HG02973 (cell line): ENCODE results near the gene SCNN1B.
"Not testable (repeated sequence)": the region's sequence is repeated elsewhere in the genome, so short reads cannot be mapped to it uniquely, and the experiment has no call there.

Source experiments
- ATAC-seq: cut with Tn5 transposase; IDR thresholded peaks from one replicate; pipeline ENCODE4 v1.9.1; 2021; ENCODE audit warnings: moderate library complexity; ENCODE audit not compliant: unreplicated experiment

The SCNN1B gene

GRCh38 chr16:23348579-23349469 is 46.7 kb downstream of the SCNN1B start:
- no peak for ATAC-seq

- ATAC-seq, result no peak
Measured at GRCh38 chr16:23351360-23351759, 49.3 kb downstream of the SCNN1B start.

- no peak for ATAC-seq
Measured at GRCh38 chr16:23353440-23353839, 51.3 kb downstream of the SCNN1B start.

GRCh38 chr16:23354246-23354645 is 52.1 kb downstream of the SCNN1B start:
- no peak for ATAC-seq

GRCh38 chr16:23355106-23355670 is 53.1 kb downstream of the SCNN1B start:
- no peak for ATAC-seq

GRCh38 chr16:23356941-23357340 is 54.8 kb downstream of the SCNN1B start:
- ATAC-seq, result no peak

DNA sequence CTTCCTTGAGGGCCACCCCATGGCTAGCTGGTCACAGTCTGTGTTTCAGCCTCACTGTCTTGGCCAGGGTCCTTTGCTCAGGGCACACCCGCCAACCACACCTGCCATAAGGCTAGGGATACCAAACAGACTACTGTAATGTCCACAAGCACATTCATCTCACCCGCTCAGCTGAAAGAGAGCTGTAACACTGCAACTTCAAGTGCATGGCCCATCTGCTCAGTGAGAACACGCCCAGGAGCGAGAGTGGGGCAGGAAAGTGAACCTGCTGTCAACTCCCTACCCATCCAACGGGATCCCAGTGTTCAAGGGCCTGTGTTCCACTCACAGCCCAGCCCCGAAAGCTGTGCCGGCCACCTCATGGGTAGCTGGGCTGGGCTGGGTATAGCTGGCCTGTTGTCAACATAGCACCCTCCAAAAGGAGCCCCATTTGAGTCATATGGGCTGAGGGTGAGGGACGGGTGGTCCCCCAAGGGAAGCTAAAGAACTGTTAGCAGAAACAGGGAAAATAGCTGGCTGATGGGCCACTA is 55.7 kb downstream of the SCNN1B start:
- ATAC-seq, result no peak

GRCh38 chr16:23359092-23359760 is 57.1 kb downstream of the SCNN1B start:
- no peak for ATAC-seq

GRCh38 chr16:23362460-23363317 is 60.6 kb downstream of the SCNN1B start:
- ATAC-seq, result no peak

- ATAC-seq, result no peak
Measured at GRCh38 chr16:23365602-23366240, 63.6 kb downstream of the SCNN1B start.

DNA sequence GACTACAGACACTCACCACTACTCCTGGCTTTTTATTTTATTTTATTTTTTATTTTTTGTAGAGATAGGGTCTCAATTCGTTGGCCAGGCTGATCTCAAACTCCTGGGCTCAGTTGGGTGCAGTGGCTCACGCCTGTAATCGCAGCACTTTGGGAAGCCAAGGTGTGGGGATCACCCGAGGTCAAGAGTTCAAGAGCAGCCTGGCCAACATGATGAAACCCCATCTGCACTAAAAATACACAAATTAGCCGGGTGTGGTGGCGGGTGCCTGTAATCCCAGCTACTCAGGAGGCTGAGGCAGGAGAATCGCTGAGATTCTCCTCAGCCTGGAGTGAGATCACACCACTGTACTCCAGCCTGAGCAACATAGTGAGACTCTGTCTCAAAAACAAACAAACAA is 64.2 kb downstream of the SCNN1B start:
- not testable (repeated sequence) for ATAC-seq

- ATAC-seq, result no peak
Measured at GRCh38 chr16:23367564-23367963, 65.5 kb downstream of the SCNN1B start.

- no peak for ATAC-seq
Measured at GRCh38 chr16:23367988-23368387, 65.9 kb downstream of the SCNN1B start.

DNA sequence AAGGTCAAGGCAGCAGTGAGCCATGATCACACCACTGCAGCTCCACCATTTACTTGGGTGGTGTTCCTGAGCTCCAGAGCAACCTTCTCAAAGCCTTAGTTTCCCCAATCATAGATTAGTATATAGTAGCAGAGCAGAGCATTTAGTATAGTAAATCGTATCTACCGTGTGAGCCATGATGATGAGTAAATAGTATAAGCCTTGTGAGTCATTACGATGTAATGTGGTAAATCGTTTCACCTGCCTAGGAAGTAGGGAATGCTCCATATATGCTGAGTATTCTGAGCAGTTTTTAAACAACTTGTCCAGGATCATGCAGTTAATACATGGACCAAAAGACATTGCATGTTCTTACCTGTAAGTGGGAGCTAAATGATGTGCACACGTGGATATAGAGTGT is 66.4 kb downstream of the SCNN1B start:
- no peak for ATAC-seq

DNA sequence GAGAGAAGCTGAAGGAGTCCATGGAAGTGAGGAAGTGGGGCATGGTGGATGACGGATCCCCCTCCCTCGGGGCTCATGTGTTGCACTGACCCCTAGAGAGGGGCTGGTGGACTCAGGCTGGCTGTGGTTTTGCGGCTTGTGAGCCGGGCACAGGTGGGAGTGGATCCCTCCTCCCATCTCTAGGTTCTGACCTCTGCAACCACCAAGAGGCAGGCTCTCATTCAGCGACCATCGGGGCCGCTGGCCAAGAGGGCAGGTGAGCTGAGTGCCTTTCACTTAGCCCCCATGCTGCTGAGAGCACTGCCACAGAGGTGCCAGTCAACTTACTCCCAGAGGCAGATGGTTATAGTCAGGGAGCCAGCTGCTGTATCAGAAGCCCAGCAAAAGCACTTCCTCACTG is 67.3 kb downstream of the SCNN1B start:
- no peak for ATAC-seq

- no peak for ATAC-seq
Measured at GRCh38 chr16:23371368-23371767, 69.3 kb downstream of the SCNN1B start.

GRCh38 chr16:23373436-23374219 is 71.5 kb downstream of the SCNN1B start:
- no peak for ATAC-seq

DNA sequence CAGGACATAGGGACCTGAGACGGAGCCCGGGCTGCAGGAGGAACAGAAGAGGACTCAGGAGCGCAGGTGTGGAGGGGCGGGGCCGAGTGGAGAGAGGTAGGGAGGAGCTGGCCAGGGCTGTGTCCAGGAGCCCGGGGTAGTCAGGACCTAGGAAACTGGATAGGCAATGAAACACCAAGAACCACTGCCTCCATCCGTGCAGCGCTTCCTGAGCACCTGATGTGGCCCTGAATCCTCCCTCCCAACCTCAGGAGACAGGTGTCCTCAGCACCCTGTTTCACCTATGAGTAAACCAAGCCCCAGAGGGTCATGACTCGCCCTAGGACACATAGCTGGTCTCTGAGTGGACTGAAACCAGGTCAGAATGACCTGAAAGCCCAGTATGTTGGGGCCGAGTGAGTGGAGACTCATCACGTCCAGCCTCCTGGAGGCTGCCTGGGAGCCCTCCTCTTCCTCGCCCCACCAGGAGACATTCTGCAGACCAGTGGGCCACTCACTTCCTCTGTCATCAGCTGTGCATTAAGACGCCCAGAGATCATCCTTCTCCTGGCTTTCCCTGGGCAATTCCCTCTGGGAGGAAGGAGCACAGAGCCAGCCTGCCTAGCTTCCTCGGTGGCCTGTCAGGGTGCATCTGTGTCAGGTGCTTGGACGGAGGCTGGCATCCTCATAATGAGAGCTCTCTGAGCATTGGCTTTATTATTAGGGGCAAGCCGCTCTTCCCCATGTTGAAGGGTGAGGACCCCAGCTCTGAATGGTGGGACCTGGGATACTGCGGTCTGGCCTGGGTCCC is 72.8 kb downstream of the SCNN1B start:
- ATAC-seq, result no peak

DNA sequence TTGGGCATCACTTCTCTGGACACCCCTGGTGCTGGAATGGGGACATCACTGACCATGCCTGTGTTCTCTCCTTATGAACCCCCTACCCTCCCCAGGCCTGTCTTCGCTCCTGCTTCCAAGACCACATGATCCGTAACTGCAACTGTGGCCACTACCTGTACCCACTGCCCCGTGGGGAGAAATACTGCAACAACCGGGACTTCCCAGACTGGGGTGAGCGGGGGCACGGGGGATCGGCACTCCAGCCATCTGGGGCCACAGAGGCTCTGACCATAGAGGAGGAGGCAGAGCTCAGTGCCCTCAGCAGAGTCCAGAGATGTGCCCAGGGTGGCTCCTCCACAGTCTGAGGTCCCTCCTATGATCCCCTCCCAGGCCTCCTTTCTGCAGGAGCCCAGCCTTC is 73.5 kb downstream of the SCNN1B start:
- ATAC-seq, result no peak
